Fibroblast of upper back skin (primary cell): ENCODE data around the gene FEN1.

ENCODE experiments used
- DNase-seq: peaks from one replicate; pipeline ENCODE4 v3.0.0-alpha.2; 2013

The FEN1 gene

DNA sequence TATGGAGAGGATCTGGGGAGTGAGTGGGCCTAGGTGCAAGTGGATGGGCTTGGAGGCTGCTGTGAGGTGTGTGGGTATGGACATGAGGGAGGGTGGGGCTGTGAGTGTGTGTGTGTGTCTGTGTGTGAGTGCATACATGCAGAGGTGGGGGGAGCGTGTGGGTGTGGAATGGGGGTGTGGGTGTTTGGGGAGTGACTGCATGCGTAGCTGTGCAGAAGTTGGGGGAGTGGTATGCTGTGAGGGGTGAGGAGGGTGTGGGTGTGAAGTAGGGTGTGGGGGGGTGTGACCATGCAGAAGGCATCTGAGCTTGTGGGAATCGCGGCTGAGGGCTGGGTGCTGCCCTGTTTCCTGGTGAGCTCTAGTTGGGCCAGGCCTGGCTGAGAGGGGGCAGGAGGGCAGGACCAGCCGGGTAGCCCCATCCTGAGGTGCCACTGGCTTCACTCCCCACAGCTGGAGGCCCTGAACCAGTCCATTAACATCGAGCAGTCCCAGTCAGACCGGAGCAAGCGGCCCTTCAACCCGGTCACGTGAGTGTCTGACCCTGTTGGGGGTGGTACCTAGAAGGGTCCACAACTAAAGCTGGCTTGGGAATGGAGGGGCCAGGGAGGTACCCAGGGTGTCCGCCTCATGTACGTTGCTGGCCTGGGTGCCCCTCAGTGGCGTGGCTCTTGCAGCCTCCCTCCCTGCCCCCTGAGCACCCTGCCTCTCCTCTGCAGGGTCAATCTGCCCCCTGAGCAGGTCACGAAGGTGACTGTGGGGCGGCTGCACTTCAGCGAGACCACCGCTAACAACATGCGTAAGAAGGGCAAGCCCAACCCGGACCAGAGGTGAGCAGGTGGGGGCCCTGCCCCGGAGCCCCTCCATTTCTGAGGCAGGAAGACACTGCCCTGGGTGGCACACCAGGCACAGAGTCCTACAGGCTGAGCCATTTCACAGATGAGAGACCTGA lies 16.8 kb upstream of the FEN1 start:
- DNase-seq: no peak

DNA sequence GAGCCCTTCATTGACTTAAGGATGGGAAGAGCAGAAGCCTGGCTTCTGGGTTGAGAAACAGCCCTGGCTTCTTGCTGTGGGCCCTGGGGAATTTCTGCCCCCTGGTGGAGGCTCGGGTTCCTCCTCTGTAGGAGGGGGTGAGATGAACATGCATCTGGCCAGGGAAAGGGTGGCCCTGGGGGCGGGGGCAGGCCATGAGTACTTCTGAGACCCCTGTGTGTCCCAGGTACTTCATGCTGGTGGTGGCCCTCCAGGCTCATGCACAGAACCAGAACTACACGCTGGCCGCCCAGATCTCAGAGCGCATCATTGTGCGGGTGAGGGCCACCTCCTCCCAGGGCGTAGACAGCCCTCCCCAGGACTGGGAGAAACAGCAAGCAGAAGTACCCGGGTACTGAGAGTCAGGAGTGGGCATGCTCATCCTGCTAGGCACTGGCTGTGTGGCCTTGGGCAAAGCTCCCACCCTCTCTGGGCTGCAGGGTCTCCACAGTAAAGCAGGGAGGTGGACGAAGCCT lies 16.1 kb upstream of the FEN1 start:
- peak; percentile 59 for DNase-seq

DNA sequence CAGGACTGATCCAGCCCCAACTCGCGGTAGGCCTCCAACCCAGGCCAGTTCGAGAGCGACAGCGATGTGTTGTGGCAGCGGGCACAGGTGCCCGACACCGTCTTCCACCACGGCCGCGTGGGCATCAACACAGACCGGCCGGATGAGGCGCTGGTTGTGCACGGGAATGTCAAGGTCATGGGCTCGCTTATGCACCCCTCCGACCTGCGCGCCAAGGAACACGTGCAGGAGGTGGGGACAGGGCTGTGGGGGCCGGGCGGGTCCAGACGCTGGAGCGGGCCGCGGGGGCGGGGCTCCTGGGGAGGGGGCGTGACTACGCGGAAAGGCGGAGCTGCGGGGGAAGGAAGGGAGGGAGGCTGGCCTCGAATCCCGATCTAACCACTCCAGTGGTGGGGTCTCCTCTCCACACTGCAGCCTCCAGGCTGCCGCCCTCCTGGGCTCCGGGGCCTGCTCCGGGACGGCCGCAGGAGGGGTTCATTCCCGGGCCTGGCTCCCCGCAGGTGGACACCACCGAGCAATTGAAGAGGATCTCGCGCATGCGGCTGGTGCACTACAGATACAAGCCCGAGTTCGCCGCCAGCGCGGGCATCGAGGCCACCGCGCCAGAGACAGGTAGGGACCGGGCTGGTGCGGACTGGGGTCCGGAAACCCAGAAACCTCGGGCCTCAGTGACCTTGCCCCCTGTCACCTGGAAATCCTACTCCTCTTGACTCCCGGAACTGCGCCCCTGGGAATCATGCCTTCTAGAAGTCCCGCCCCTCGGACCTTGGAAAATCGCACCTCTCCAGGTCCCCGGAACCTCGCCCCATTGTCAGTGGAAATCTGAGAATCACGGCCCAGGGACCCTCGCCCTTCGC lies 15.2 kb upstream of the FEN1 start:
- DNase-seq: no peak

DNA sequence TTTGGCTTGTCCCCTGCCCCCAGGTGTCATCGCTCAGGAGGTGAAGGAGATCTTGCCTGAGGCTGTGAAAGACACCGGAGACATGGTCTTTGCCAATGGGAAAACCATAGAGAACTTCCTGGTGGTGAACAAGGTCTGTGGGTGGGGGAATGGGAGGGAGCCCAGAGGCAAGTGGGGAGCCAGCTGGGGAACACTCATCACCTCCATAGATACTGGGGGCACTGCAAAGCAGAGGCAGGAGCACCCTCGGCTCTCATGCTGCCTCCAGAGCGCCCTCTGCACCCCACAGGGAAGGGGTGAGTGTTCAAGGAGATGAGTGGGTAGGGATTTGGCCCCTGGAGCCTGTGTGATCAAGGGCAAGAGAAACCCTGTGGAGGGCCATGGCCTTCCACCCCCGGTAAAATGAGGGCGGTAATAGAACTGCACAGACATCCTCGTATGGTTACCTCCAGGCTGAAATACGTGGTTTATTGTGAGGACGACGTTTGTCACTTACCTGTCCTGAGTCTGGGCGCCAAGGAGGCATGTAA lies 14.3 kb upstream of the FEN1 start:
- DNase-seq: no peak

DNA sequence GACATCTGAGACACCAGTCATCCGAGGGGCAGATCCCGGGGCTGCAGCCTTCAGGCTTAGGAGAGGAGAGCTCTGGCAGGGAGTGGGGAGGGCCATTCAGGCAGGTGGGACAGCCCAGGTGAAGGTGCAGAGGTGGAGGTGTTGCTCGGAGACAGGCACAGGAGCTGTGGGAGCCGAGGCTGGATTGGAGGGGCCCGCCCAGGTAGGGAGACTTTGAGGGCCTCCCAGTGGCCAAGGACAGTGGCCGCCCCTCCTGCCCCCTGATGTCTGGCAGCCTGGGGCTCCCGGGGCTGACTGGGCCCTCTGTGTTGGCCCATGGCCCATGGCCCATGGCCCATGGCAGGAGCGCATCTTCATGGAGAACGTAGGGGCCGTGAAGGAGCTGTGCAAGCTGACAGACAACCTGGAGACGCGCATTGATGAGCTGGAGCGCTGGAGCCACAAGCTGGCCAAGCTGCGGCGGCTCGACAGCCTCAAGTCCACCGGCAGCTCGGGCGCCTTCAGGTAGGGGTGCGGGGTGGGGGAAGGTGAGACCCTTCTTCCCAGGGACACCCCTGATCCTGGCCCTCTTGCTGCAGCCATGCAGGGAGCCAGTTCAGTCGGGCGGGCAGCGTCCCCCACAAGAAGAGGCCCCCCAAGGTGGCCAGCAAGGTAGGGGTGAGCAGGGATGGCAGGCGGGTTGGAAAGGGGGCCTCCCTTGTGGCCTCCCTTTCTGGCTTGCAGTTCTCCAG lies 13.6 kb upstream of the FEN1 start:
- no peak for DNase-seq

DNA sequence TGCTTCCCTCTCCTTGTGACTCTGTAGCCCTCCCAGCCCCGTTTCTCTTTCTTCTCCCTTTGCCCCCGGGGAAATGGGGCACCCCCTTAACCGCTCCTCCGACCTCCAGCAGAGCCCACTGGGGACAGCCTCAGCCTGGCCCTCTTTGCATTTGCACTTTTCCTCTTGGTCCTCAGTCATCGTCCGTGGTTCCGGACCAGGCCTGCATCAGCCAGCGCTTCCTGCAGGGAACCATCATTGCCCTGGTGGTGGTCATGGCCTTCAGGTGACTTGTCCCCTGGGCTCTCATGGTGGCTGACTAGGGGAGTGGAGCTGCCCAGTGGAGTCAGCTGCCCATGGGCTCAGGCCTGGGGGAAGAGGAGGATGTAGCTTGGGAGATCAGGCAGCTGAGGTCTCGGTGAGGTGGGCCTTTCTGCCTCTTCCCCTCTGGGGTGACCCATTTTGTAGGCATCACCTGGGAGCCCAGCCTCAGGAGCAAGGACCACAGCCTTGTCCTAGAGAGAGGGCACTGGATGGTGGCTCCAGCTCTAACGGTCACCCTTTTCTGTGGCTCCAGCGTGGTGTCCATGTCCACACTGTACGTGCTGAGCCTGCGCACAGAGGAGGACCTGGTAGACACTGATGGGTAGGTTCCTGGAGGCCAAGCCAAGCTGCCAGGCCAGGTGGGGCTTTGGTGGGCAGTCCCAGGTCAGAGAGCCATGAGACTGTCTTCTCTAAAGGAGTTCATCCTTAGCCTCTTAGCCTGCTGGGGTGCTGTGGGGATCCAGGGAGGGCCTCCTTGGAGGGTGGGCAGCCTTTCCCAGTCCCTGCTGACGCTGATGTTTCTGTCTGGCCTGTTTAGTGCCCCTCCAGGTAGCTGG lies 12.8 kb upstream of the FEN1 start:
- DNase-seq: no peak

DNA sequence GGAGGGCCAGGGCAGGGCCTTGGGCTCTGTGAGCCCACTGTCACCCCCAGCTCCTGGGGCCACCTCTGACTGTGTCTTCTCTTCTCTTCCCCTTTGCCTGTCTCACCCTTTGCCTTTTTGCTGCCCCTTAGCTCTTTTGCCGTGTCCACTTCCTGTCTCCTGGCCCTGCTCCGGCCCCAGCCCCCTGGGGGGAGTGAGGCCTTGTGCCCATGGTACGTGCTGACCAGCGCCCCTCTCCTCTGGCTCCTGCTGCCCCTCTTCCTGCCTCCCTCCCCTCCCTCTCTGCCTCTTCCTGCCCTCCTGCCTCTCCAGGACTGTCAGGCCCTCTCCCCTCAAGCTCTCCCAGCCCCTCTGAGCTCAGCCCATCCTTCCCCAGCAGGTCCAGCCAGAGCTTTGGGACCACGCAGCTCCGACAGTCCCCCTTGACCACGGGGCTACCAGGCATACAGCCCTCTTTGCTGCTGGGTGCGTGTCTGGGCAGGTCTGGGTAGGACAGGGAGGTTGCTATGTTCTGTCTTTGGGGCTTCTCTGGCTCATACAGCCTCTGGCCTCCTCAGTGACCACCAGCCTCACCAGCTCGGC lies 12.0 kb upstream of the FEN1 start:
- DNase-seq: no peak

DNA sequence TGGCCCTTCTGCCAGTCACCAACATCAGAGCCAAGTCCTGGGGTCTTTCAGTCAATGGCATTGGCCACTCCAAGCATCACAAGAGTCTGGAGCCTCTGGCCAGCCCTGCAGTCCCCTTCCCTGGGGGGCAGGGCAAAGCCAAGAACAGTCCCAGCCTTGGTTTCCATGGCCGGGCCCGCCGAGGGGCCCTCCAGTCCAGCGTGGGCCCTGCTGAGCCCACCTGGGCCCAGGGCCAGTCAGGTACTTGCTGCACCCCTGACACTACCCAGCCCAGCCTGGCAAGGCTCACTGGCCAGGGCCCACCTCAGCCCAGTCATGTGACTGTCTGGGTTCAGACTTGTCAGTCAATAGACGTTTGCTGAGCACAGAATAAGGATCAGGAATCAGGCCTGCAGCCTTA lies 11.1 kb upstream of the FEN1 start:
- DNase-seq: no peak

DNA sequence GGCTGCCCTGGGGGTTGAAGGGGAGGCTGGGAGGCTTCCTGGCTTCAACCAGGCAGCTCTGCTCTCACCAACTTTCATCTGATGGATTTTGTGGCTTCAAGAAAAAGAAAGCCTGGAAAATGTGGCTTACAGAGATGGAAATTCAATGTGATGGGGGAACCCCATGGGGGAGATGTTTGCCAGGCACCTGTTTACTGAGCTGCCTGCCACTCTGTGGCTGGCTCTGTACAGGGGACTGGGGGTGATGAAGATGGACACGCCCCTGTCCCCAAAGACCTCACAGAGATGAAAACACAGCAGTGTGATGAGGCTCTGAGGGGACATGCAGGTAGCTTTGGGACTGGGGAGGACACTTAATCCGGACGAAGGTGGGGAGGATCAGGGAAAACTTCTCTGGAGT lies 10.4 kb upstream of the FEN1 start:
- no peak for DNase-seq

DNA sequence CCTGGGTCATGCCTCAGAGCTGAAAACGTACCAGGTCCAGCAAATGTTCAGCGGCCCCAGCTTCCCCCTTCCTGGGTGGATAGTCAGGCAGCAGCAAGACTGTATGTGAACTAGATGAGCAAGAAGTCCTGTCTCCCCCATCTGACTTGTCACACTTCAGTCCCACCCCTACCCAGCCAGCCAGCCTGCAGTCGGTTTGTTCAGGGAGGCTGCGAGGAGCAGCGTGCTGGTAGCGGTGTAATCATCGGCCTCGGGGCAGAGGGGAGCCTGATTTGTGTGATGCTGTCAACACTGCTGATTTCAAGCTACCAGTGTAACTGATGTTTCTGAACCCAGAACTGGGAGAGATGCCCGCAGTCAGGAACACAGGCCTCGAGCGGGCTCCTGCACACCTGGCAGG lies 9.9 kb upstream of the FEN1 start:
- DNase-seq: no peak

DNA sequence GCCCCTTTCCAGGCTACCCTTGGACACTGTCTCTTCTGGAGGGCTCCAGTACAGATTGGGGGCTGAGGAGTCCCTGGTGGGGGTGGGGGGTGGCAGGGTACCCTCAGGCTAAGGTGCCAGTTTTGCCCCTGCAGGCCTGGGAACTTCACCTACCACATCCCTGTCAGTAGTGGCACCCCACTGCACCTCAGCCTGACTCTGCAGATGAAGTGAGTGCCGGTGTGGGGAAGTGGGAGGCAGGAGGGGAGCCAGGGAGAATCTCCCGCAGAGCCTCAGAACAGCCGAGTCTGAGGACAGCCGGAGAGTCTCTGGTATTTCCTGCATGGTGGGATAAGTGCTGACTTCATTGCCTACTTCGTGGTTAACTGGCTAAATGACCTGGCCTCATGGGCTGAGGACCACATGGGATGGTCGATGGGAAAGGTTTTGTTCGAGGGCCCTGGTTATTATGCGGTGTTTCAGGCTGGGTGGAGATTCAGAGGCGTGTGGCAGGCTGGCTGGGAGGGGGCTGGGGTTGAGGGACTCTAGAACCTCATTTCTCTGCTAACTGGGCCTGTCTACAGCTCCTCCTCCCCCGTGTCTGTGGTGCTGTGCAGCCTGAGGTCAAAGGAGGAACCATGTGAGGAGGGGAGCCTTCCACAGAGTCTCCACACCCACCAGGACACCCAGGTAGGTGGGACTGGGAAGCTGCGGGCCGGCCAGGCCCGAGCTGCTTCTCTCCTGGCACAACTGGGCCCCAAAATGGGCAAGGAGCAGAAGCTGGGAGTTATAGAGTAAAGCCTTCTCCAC lies 8.8 kb upstream of the FEN1 start:
- DNase-seq: peak; percentile 63

DNA sequence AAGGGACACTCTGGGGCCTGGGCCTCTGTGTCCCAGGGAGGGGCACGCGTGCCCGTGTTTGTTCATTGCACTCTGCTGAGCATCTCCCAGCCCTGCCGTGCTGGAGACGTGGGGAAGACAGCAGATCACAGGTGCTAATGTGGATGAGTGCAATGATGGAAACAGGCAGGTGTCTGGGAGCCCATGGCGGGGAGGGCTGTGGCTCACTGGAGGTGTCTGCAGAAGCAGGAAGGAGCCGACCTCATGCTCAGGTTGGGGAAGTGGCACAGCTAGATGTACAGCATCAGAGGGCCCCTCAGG lies 8.3 kb upstream of the FEN1 start:
- no peak for DNase-seq

DNA sequence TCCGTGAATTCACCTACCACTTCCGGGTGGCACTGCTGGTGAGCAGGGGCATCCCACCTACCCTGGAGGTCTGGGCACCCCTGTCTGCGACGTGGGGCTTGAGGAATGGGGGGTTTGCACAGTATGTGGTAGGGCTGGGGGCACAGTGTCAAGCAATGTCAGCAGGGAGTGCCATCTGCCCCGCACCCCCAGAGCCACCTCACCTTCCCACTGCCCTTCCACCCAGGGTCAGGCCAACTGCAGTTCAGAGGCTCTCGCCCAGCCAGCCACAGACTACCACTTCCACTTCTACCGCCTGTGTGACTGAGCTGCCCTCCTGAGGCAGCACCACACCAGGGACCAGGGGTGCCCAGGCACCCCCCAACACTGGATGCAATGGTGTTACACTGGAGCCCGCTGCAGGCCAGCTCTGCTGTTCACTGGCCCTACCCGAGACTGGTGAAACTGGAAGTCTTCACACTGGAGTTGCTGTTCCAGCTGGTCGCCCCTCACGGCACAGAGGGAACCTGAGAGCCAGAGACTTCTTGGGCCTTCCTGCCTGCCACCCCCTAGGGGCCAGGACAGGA lies 6.8 kb upstream of the FEN1 start:
- DNase-seq: no peak

DNA sequence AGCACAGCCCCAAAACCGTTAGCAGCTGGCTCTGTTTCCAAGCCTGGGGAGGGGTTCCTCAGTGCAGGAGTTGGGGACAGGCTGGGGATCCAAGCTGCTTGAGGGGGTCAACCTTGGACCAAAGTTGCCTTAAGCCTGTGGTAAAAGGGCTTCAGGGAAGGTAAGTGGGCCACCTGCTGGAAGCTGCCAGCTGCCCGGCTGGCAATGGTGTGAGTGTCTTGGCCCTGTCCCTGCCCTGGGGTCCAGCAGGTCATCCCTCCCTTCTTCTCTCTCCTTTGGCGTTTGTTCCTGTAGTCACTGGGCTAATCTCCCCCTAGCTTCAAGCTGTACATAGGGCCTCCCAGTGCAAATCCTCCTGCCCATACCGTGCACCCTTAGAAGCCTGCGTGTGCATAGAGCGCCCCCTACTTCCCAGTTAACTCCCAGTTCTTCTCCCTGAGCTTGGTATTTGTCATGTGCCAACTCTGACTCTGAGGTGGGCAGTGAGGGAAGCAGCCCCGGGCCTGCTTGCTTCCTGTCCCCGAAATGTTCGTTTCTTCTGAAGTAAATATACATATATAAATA lies 4.7 kb upstream of the FEN1 start:
- peak; percentile 51 for DNase-seq

DNA sequence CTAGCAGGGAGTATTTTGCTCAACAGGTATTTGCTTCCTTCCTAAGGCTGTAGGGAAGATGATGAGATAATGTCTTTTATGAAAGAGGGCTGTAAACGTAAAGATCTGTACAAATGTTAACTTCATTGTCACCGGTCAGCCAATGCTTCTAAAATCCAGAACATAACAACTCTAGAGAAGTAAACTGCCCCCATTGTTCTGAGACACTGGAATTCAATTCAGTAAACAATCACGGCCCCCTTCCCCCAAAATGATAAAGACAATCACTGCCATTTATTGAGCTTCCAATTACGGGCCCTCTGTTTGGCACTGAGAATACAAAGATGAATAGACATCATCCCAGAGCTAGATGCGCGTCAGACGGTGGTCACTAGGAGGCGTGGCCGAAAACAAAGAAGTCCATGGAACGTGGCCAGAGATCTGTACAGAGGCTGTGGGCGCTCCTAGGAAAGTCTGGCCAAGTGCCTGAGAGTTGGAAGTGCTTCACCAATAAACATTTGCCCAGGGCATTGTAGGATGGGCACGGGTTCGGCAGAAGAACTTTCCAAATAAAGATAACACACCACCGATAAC lies 888 bp upstream of the FEN1 start:
- DNase-seq: peak; percentile 85

DNA sequence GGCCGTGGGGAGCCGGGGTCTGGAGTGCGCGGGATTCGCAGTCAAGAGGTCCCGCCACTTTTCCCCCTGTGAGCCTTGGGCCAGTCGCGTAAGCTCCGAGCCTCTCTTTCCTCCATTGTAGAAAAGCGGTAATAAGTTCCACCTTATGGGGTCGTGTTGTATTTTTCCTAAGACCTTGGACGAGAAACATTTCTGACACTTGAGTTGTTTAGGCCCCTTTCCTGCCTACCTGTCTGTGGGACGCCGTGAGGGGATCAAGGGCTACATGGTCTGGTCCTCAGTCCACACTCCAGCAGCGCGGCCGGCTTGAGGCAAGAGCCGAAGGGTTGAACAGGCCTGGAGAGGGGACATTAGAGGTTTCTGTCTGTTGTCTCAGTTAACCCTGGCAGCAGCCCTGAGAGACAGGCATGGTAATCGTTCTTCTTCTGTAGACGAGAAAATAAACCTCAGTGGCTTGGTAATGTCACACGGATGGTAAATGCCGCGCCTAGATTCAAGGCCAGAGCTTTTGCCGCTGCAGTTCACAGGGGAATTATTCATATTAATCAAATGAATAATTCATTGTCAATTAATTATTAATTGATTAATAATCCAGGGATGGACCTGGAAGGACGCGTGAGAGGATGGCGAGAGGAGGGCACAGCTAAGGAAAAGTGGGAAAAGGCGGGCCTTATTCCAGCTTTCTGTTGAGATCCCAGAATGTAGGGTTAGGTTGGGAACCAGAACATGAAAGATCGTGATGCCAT lies 545 bp downstream of the FEN1 start:
- DNase-seq: no peak

DNA sequence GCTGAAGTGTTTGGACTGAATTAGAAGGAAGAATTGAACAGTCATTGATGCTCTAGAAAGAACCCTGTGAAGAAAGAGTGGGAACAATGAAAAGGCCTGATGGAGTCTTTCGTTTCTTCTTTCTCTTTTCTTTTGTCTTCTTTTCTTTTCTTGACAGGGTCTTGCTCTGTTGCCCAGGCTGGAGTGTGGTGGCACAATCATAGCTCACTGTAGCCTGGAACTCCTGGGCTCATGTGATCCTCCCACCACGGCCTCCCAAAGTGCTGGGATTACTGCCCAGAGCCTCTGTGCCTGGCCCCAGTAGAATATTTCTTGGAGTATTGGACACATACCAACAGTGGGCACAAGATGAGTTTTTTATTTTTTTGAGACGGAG lies 1.1 kb downstream of the FEN1 start:
- no peak for DNase-seq

DNA sequence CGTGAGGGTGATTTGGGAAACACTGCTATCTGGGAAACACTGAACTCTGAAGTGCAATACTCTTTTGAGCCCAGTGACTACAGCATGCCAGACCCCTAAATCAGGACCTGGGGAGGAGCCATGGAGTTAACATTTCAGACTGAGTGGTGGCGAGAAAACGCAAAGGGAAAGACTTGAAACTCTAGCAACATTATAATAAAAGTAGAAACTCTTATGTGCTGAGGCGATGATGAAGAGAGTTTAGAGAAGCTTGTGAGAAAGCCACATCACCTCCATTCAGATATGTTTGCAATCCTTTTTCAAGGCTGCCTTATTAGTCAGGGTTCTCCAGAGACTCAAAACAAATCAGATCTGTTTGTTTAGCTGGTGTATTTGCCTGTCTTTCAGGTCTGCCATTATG lies 1.9 kb downstream of the FEN1 start:
- DNase-seq: no peak

DNA sequence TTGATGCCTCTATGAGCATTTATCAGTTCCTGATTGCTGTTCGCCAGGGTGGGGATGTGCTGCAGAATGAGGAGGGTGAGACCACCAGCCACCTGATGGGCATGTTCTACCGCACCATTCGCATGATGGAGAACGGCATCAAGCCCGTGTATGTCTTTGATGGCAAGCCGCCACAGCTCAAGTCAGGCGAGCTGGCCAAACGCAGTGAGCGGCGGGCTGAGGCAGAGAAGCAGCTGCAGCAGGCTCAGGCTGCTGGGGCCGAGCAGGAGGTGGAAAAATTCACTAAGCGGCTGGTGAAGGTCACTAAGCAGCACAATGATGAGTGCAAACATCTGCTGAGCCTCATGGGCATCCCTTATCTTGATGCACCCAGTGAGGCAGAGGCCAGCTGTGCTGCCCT lies 2.7 kb downstream of the FEN1 start:
- no peak for DNase-seq
